Measurements from ENCODE around the gene LOXL1.
"Not testable (repeated sequence)": the region's sequence is repeated elsewhere in the genome, so short reads cannot be mapped to it uniquely, and the experiment has no call there.

LOXL1 gene

GRCh38 chr15:73923488-73924164 is 2.6 kb upstream of the LOXL1 start:
- FAIRE-seq, result no peak

- no peak for FAIRE-seq
These were observed 1.9 kb upstream of the LOXL1 start for GRCh38 chr15:73924171-73924921.

GRCh38 chr15:73925848-73926218 is 429 bp upstream of the LOXL1 start:
- no peak for FAIRE-seq

DNA sequence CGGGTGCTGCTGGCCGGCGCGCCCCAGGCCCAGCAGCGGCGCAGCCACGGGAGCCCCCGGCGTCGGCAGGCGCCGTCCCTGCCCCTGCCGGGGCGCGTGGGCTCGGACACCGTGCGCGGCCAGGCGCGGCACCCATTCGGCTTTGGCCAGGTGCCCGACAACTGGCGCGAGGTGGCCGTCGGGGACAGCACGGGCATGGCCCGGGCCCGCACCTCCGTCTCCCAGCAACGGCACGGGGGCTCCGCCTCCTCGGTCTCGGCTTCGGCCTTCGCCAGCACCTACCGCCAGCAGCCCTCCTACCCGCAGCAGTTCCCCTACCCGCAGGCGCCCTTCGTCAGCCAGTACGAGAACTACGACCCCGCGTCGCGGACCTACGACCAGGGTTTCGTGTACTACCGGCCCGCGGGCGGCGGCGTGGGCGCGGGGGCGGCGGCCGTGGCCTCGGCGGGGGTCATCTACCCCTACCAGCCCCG is 777 bp downstream of the LOXL1 start:
- FAIRE-seq, result no peak

DNA sequence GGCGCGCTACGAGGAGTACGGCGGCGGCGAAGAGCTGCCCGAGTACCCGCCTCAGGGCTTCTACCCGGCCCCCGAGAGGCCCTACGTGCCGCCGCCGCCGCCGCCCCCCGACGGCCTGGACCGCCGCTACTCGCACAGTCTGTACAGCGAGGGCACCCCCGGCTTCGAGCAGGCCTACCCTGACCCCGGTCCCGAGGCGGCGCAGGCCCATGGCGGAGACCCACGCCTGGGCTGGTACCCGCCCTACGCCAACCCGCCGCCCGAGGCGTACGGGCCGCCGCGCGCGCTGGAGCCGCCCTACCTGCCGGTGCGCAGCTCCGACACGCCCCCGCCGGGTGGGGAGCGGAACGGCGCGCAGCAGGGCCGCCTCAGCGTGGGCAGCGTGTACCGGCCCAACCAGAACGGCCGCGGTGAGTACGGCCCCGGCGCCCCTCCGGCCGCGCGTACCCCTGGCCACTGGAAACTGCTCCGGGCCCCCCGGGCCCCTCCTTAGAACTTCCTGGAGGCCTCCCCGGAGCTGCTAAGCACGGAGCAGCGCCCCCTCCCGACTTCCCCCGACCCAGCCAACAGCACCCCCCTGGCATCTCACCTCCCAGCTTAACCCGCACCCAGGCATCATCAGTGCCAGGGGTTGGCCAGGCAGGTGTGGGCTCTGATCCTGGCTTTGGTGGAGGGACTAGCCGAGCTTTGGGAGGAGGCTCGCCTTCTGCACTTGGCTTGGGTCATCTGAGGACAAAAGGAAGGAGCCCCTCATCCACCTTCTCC is 1.4 kb downstream of the LOXL1 start:
- FAIRE-seq, result no peak

DNA sequence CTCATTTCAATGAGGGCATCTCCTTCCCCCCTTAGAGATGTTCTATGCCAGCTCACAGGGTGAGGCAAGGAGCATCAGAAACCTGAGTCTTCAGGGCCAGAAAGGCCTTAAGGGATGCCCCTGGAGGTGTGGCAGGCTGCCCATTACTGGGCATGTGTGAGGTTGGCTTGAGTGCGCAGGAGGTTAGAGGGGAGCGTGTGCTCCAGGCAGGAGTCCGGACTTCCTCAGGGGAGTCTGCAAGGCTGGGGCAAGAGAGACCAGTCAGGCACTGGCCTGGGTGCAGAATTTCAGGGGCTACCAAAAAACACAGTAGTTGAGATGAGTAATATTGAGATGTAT is 1.9 kb downstream of the LOXL1 start:
- FAIRE-seq, result no peak

GRCh38 chr15:73928971-73929627 is 2.8 kb downstream of the LOXL1 start:
- no peak for FAIRE-seq

- FAIRE-seq, result no peak
These were observed 4.1 kb downstream of the LOXL1 start for GRCh38 chr15:73930371-73930770.

DNA sequence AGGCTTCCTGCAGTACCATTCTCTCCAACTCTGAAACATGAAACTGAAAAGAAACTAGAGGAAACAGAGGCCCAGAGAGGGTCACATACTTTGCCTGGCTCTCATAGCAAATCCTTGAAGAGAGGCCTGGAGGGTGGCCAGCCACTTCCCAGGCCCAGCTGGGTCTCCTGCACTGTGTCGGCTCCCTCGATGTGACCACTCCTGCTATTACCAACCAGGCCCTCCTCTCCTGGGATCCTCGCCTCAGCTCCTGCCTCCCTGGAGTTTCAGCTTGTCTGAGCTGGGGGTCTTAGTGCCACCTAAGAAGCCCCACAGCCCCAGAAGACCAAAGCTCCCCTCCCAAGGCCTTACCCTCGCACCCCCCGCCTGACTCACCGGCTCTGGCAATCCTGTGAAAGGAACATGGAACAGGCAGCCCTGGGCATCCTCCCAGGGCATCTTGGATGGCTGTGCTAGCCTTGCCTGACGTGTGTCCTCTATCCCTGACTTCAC is 4.6 kb downstream of the LOXL1 start:
- FAIRE-seq, result no peak

DNA sequence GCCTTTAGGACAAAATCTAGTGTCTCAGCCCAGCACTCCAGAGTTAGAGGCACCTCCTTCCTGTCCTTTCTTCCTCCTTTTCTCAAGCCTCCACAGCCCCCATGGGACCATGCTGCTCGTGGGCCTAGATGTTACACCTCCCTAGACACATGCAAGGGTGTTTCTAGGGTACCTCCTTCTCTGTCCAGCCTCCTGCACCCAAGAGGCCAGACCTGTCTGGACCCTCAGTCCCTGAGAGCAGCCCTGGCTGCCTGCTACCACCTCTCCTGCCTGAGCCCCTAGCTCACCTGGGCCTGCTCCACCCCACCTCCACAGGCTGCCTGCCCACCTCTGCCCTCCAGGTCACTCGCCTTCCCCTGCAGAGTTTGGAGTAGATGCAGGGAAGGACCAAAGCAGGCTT is 5.2 kb downstream of the LOXL1 start:
- no peak for FAIRE-seq

DNA sequence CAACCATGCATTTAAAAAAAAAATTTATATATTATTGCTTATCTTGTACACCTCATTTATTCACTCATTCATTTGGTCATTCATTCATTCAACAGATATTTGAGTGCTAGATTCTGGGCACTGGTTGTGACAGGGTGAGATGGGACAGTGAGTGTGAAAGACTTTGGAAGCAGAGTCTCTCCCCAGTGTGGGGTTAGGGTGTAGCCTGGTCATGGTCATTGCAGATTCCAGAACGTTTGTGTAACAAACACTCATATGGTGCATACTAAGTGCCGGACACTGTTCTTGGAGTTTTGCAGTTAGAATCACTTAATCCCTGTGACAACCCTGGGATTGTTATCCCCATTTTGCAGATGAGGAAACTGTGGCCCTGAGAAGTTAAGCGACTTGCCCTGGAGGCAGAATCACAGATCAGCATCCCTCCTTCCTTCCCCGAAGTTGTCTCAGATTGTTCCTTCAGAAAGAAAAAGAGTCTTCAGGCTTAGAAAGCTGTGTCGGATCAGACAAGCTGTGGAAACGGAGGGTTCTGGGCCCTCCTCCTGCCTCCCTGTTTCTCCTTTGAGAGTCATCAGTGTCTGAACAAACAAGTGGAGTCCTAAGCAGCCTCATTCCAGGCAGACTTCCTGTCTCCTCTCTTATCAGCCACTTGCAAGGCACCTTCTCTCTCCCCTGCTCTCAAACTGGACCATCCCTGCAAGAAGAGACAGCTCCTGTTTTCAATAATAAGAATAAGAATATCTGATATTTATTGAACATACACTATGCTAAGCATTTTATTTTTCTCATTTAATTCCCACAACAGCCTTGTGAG is 6.3 kb downstream of the LOXL1 start:
- no peak for FAIRE-seq

- FAIRE-seq, result no peak
These were observed 8.0 kb downstream of the LOXL1 start for GRCh38 chr15:73934281-73934680.

GRCh38 chr15:73935547-73935946 is 9.3 kb downstream of the LOXL1 start:
- FAIRE-seq, result no peak

- FAIRE-seq, result no peak
These were observed 9.9 kb downstream of the LOXL1 start for GRCh38 chr15:73936181-73936580.

DNA sequence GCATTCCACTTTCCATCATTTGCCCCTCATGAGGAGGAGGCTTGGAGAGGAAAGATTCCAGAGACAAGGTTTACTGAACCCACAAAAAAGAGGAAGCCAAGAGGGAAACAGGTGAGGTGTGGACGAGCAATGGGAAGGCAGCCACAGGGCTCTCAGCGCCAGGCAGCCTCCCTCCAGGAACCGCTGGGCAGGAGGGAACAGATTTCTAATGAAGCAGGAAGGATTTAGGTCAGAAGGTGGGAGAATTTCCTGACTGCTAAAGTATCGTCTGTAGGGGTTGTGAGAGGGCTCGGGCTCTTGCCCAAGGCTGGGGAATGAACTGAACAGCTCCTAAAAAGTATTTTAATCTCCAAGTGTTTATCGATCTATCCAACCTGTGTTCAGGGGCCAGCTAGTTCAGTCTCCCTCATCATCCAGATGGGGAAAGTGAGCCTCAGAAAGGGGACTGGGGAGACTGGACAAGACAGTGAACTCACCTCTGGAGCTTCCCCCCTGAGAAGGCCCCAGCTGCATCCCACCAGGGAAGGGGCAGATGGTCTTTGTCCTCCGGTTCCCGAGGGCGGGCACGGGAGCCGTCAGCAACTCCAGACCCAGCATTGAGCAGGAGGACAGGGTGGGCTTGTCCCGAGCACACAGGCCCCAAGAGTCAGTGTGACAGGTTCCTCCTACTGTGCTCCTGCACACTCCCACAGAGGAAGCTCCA is 10.5 kb downstream of the LOXL1 start:
- no peak for FAIRE-seq

- FAIRE-seq, result no peak
These were observed 11.0 kb downstream of the LOXL1 start for GRCh38 chr15:73937296-73937695.

DNA sequence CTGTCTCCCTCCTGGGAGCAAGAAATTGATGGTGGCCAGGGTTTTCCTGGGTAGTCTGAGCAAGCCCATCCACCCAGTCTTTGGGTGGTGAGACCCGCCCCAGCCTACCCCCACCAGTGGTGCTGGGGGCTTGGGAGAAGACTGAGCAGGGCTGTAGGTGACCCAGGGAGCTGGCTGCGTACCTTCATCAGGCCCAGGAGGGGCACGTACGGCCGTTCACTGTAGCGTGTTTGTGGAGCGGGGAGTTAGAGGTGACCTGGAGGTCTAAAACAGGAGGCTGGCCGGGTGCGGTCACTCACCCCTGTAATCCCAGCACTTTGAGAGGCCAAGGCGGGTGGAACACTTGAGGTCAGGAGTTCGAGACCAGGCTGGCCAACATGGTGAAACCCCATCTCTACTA is 11.5 kb downstream of the LOXL1 start:
- FAIRE-seq, result no peak

- not testable (repeated sequence) for FAIRE-seq
These were observed 12.3 kb downstream of the LOXL1 start for GRCh38 chr15:73938516-73938915.

DNA sequence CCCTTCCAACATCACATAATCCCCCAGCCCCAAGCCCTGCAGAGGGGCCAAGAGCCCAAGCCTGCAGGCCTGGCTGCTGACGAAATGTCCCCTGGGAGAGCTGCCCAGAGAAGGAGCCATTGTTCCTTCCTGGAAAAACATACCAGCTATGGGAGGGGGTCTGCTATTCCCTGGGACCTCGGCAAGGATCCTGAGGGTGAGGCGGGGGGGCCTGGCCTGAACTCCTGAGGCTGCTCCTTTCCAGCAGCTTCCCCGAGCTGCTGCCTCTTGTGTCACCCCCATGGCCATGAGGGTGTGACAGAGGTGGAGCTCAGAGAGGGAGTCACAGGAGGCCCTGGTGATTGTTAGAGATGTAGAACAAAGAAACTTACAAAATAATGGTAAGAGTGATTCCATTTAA is 12.9 kb downstream of the LOXL1 start:
- FAIRE-seq, result no peak

- no peak for FAIRE-seq
These were observed 14.1 kb downstream of the LOXL1 start for GRCh38 chr15:73940061-73940981.

- FAIRE-seq, result no peak
These were observed 14.8 kb downstream of the LOXL1 start for GRCh38 chr15:73941044-73941443.

All from A204.1 (cell line).